ENCODE data around the gene RPS6KC1.

- no peak for TF ChIP-seq HDGF (IDR thresholded peaks at IDR 0.05; ENCODE audit: borderline replicate concordance)
- TF ChIP-seq FOXK2 (IDR thresholded peaks at IDR 0.05), result no peak
- no peak for TF ChIP-seq LEF1 (IDR thresholded peaks at IDR 0.05; ENCODE audit: borderline replicate concordance)
- no peak for TF ChIP-seq BHLHE40 (IDR thresholded peaks at IDR 0.05; ENCODE audit: borderline replicate concordance)
- no peak for TF ChIP-seq ZNF384 (IDR thresholded peaks at IDR 0.05)
- no peak for TF ChIP-seq NFRKB (IDR thresholded peaks at IDR 0.05)
- TF ChIP-seq PKNOX1 (IDR thresholded peaks at IDR 0.05), result no peak
- TF ChIP-seq FOXA1 (IDR thresholded peaks at IDR 0.05), result no peak
- TF ChIP-seq FOXM1 (IDR thresholded peaks at IDR 0.05; ENCODE audit: borderline replicate concordance), result no peak
Observed at GRCh38 chr1:213050745-213051126, 305 bp upstream of the RPS6KC1 start.

All from HEK293T (cell line).